A549 treated with CpdA at 1 μM for 4 hours (cell line): ENCODE data around the gene RAD1. TPM values are rescaled to one million over a fixed set of nuclear protein-coding genes. Genes with fewer than 3 reads are reported as not detected.

ENCODE experiments used
- total RNA-seq: library from RNA; stranded (reverse); fragments of 200-300 nt; extraction: Qiagen RNA extraction; gene quantifications from 5 replicates; pipeline ENCODE4 v1.2.3, GENCODE V29; 2022; ENCODE audit warnings: low read depth

Gene RAD1, protein sequence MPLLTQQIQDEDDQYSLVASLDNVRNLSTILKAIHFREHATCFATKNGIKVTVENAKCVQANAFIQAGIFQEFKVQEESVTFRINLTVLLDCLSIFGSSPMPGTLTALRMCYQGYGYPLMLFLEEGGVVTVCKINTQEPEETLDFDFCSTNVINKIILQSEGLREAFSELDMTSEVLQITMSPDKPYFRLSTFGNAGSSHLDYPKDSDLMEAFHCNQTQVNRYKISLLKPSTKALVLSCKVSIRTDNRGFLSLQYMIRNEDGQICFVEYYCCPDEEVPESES
- 31.0 to 40.9 TPM (median 35.0 TPM) in 5 replicates for total RNA-seq

DNA sequence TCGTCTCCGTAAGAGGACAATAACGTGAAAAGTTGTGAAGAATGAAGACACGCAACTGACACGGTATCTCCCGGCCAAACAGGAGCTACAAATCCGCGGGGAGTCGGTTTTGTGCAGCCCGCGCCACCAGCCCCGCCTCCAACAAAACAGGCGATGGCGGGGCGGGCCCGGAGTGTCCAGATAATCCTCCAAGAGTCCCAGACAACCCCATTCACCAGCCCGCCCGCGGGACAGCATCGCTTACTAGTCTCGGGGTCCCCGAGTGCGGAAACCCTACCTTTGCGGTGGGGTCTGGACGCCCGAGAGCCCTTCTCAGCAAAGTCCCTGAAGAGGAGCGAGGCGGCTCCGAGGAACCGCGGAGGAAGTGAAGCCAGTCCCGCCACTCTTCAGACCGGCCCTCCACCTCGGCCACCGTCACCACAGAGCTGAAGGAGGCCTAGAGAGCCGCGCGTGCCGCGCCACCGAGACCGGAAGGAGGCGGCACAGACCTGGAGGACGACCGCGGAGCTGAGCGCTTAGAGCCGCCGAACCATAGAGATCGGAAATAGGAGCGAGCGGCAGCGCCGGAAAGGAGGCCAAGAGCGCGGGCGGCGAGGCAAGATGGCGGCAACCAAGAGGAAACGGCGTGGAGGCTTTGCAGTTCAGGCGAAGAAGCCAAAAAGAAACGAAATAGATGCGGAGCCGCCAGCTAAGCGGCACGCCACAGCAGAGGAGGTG is at the start of gene RAD1, which contains the start of gene BRIX1:
Gene RAD1, minus strand, starts transcription at position 366 of the 717 bp plus-strand sequence. CDS start 612 bp downstream, outside the sequence.
Gene BRIX1, plus strand, starts transcription at position 573 of the 717 bp plus-strand sequence. Its CDS starts 28 bp downstream, at position 601.

GRCh38 chr5:34929134-34929719 is 13.9 kb upstream of the RAD1 start, which contains the start of gene DNAJC21:
Gene DNAJC21 (plus strand): TSS chr5:34929559. CDS start chr5:34929820, 261 bp downstream.

Other genes starting within 250 kb of the RAD1 start
- 0.22 TPM in 1 of 5 replicates, not detected in the others for gene TTC23L, start 76.3 kb downstream of the RAD1 start, total RNA-seq
- gene BRIX1, start 207 bp upstream of the RAD1 start, total RNA-seq: 52.9 to 62.0 TPM (median 56.7 TPM) in 5 replicates
- 24.7 to 36.6 TPM (median 27.1 TPM) in 5 replicates for gene DNAJC21, start 14.1 kb upstream of the RAD1 start, total RNA-seq
- gene AGXT2, start 132.4 kb upstream of the RAD1 start, total RNA-seq: not detected in 5 replicates